ENCODE data around the gene MAPK7.

DNA sequence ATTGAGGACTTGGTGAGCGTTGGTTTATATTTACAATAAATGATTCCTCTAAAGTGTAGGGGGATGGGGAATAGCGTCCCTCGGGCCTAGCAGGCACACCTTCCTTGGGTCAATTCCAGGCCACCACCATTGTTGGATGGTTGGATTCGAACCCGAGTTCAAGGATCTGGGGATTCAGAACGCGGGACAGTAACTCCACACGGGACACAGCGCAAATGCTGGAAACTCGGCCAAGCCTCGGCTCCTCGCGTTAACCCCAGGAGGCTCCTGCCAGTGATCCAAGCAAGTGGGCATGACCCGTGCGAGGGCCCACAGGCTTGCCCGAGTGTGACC lies 16.4 kb upstream of the MAPK7 start:
- TF ChIP-seq, protein P1, sequence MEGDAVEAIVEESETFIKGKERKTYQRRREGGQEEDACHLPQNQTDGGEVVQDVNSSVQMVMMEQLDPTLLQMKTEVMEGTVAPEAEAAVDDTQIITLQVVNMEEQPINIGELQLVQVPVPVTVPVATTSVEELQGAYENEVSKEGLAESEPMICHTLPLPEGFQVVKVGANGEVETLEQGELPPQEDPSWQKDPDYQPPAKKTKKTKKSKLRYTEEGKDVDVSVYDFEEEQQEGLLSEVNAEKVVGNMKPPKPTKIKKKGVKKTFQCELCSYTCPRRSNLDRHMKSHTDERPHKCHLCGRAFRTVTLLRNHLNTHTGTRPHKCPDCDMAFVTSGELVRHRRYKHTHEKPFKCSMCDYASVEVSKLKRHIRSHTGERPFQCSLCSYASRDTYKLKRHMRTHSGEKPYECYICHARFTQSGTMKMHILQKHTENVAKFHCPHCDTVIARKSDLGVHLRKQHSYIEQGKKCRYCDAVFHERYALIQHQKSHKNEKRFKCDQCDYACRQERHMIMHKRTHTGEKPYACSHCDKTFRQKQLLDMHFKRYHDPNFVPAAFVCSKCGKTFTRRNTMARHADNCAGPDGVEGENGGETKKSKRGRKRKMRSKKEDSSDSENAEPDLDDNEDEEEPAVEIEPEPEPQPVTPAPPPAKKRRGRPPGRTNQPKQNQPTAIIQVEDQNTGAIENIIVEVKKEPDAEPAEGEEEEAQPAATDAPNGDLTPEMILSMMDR (IDR thresholded peaks at IDR 0.05; ENCODE audit: low read depth, low read length), result no peak
- no peak for TF ChIP-seq POLR2A (IDR thresholded peaks at IDR 0.05; ENCODE audit: extremely low read depth, insufficient read length)

All from NB4 (cell line).